Ishikawa (cell line): Measurements from ENCODE around the gene NGF.

Source experiments
- CREB1 ChIP-seq: IDR thresholded peaks from 2 replicates; pipeline ENCODE4 v1.6.1; 2012; ENCODE audit warnings: low read depth
- EGR1 ChIP-seq: IDR thresholded peaks from 2 replicates; pipeline ENCODE4 v1.6.1; 2012
- EP300 ChIP-seq: IDR thresholded peaks from 2 replicates; pipeline ENCODE4 v1.6.1; 2012; ENCODE audit warnings: borderline replicate concordance
- FOXM1 ChIP-seq: IDR thresholded peaks from 2 replicates; pipeline ENCODE4 v1.6.1; 2012; ENCODE audit warnings: low read depth, borderline replicate concordance
- NFIC ChIP-seq: IDR thresholded peaks from 2 replicates; pipeline ENCODE4 v1.6.1; 2012
- RAD21 ChIP-seq: IDR thresholded peaks from 2 replicates; pipeline ENCODE4 v1.6.1; 2012; ENCODE audit warnings: low read depth
- REST ChIP-seq: IDR thresholded peaks from 2 replicates; pipeline ENCODE4 v1.6.1; 2012; ENCODE audit warnings: low read depth, mild to moderate bottlenecking
- TAF1 ChIP-seq: IDR thresholded peaks from 2 replicates; pipeline ENCODE4 v1.6.1; 2012; ENCODE audit warnings: low read depth, mild to moderate bottlenecking
- TCF12 ChIP-seq: IDR thresholded peaks from 2 replicates; pipeline ENCODE4 v1.6.1; 2012; ENCODE audit warnings: low read depth
- TEAD4 ChIP-seq: IDR thresholded peaks from 2 replicates; pipeline ENCODE4 v1.6.1; 2012
- USF1 ChIP-seq: IDR thresholded peaks from 2 replicates; pipeline ENCODE4 v1.6.1; 2012
- YY1 ChIP-seq: IDR thresholded peaks from 2 replicates; pipeline ENCODE4 v1.6.1; 2012; ENCODE audit warnings: low read depth

GRCh38 chr1:115239426-115239825, 98.6 kb downstream of the NGF start:
- no peak for TF ChIP-seq EP300
- no peak for TF ChIP-seq USF1
- TF ChIP-seq TCF12 = no peak
- no peak for TF ChIP-seq YY1
- TF ChIP-seq NFIC = no peak
- TF ChIP-seq REST = no peak
- TF ChIP-seq FOXM1 = no peak
- no peak for TF ChIP-seq EGR1
- TF ChIP-seq RAD21 = no peak
- no peak for TF ChIP-seq TAF1
- no peak for TF ChIP-seq CREB1
- TF ChIP-seq TEAD4 = no peak
